HG02678 (cell line): ENCODE results near the gene UBASH3B.

Experiments
- ATAC-seq: cut with Tn5 transposase; IDR thresholded peaks from one replicate; pipeline ENCODE4 v1.9.1; 2021; ENCODE audit warnings: mild to moderate bottlenecking, moderate library complexity; ENCODE audit not compliant: unreplicated experiment

UBASH3B gene

DNA sequence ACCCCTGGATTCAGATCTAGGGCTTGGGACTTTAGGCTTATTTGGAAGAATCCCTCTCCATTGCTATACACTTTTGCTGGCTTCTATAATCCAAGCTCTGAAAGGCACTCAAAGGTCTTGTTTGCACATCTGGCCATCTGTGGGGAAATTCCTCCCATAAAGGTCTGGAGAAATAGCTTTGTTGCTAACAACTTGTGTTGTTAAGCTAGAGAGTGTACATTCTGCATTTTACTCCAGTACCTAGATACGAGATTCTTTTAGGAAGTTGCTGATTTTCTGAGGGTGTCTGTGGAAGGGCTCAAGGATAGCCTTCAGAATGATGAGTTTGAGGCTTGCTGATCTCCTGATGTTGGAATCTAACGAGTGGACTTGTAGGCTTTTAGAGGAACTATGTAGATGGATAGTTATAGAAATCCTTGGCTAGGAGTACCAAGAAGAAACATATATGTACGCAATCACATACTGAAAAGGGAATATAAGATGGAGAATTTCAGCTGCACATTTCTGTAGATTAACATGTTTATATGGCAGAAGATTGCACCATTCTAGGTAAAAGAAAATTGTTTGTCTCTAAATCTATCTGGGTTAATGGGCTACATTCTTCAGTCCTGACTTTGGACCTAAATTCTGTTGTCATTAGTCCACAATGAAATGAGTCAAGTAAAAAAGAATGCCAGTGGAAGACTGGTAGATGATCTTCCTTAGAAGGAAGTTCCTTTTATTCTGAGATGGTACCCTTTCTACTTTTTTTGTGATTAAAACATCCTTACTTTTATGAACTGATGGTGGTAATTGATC lies 51.0 kb downstream of the UBASH3B start:
- ATAC-seq = no peak

- ATAC-seq = no peak
Measured at GRCh38 chr11:122707111-122707510, 51.6 kb downstream of the UBASH3B start.

- no peak for ATAC-seq
Measured at GRCh38 chr11:122707901-122708300, 52.4 kb downstream of the UBASH3B start.

- ATAC-seq = no peak
Measured at GRCh38 chr11:122709039-122709760, 53.7 kb downstream of the UBASH3B start.

- ATAC-seq = no peak
Measured at GRCh38 chr11:122711362-122711761, 55.8 kb downstream of the UBASH3B start.

- no peak for ATAC-seq
Measured at GRCh38 chr11:122711831-122712381, 56.4 kb downstream of the UBASH3B start.

DNA sequence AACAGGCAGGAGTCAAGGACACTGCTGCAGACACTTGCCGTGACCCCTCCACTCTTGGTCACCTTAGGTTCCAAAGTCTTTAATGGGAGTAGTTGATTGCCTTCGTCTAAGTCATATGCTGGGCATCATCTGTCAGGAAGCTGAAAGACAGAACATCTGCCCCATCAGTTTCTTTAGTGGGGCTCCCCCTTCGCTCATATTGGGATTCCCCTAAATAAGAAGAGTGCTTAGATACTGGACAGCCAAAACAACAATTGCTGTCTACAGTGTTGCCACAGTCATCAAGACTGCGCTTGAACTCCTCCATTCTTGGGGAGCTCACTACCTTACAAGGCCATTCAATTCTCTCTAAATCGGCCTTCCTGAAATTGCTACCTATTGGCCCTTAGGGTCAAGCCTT lies 58.5 kb downstream of the UBASH3B start:
- no peak for ATAC-seq

DNA sequence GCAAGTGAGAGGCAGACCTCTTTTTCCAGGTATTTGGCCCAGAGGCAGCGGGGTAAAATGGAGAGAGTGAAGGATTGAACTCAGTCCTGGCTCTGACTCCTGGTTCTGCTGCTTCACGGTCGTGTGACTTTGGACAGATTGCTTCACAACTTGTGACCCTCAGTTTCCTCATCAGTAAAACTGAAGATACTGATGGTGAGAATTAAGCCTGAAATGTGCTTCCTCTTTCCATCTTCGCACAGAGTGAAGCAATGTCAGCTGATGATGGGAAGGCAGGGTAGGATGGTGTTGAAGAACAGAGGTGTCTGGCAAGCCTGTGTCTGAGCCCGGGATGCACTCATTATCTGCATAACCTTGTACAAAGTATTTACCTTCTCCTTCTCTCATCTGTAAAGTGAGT lies 59.0 kb downstream of the UBASH3B start:
- ATAC-seq = no peak

DNA sequence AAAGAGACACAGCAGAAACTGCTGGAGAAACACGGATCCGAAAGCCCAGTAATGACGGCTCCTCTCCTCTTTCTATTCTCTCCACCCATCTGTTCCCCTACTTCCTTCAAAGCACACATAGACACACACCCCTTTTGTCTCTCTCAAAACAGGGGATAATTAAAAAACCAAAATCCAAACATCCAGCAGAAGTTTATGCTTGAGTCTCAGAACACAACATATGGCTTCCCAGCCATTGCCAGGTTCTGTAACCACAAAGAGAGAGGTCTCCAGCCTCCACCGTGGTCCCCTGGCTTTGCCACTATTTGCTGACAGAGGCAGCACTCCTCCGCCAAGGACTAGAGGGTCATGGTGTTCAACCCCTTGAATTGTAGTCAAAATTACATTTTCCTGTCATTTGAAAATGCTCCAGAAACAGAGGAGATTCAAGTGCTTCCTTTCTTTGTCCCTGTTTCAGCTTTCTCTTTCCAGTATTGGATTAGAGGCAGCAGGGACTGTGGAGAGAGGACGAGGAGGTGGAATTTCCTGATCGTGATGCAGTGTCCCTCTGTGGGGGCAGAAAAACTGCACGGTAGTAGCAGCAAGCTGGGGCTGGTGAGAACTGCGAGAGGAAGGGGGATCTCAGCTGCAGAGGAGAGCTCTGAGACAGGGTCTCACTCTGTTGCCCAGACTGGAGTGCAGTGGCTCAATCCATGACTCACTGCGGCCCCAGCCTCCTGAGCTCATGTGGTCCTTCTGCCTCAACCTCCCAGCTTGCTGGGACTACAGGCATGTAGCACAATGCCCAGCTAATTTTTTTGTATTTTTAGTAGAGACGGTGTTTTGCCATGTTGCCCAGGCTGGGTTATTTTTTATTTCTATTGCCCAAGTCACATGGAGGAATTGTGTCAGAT lies 60.3 kb downstream of the UBASH3B start:
- ATAC-seq = no peak

- ATAC-seq = peak; percentile 86
Measured at GRCh38 chr11:122717264-122717867, 61.8 kb downstream of the UBASH3B start.

DNA sequence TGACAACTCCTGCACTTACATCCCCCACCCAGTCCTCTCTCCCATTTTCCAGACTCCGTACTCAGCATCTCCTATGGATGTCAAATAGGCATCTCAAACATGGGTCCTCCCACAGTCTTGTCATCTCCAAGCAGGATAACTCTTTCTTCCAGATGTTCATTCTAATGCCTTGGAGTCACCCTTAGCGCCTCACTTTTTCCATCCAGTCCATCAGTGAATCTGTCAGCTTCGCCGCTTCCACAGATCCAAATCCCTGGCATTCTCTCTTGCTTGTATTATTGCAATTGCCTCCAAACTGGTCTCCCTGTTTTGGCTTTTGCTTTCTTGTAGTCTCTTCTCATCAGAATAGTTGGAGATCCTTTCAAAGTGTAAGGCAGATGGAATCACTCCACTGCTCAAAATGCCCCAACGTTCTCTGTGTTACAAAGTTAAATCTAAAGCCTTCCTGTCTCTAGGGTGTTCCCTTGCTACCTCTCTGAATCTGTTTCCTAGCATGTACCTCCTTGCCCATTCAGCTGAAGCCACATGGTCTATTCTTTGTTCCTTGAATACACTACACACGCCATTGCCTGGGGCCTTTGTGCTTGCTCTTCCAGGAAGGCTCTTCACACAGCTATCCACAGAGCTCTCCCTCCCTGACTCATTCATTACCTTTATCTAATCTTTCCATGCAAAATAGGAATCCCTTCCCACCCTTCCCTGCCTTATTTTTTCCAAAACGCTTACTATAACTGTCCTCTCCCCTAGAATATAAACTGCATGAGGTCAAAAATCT lies 64.8 kb downstream of the UBASH3B start:
- no peak for ATAC-seq

- ATAC-seq = no peak
Measured at GRCh38 chr11:122721201-122721963, 65.9 kb downstream of the UBASH3B start.

GRCh38 chr11:122721964-122722266 lies 66.4 kb downstream of the UBASH3B start:
- no peak for ATAC-seq

DNA sequence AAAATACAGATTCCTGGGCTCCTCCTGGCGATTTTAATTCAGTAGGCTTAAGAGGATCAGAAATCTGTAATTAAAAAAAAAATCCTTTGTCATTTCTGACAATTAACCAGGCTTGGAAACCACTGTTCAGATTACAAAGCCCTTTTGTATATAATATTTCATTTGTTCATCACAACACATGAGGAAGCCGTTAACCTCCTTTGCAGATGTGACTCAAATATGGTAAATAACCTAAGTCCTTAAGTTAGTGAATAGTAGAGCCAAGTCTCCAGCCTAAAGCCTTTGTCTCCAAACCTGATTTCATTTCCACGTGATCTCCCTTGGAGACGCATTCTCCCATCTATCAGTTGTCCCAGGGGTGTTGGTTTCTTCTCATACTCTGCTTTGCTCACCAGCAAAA lies 67.6 kb downstream of the UBASH3B start:
- ATAC-seq = no peak

- no peak for ATAC-seq
Measured at GRCh38 chr11:122723576-122723975, 68.1 kb downstream of the UBASH3B start.

DNA sequence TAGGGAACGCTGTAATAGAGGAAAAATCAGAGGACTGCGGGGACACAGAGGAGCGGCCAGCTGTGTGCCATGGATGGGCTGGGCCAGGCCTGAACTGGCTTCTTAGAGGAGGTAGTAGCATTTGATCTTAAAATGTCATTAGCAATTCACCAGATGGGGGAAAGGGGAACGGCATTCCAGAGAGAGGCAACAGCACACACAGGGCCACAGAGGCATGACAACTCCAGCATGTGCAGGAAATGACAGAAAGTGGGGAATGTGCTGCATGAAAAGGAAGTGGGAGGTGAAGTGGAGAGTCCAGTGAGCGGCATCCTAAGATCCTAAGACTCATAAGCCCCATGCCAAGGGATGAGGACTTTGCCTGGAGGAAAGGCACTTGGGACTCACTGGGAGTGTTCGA lies 69.0 kb downstream of the UBASH3B start:
- no peak for ATAC-seq

- no peak for ATAC-seq
Measured at GRCh38 chr11:122726028-122726427, 70.5 kb downstream of the UBASH3B start.

GRCh38 chr11:122727101-122727929 lies 71.8 kb downstream of the UBASH3B start:
- peak; percentile 86 for ATAC-seq
